ENCODE results near the gene CATSPER1.
"Not testable (repeated sequence)": the region's sequence is repeated elsewhere in the genome, so short reads cannot be mapped to it uniquely, and the experiment has no call there.

CATSPER1 gene

DNA sequence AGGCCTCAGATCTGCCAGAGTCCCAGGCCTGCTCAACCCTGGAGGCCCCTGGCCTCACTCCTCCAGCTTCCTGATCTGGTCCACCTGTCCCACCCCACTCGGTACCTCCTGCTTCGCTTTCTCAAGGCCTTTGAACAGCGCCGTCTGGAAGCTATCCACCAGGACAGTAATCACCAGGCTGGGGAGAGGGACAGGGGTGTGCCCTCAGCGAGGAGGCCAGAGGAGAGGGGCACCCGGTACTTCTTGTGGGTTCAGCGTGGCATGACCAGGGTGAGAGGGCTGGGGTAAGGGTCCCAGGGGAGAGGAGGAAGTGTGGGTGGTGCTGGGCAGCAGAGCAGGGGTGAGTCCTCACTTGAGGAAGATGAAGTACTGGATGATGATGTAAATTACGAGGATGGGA, 6.1 kb downstream of the CATSPER1 start:
- DNase-seq = no peak

DNA sequence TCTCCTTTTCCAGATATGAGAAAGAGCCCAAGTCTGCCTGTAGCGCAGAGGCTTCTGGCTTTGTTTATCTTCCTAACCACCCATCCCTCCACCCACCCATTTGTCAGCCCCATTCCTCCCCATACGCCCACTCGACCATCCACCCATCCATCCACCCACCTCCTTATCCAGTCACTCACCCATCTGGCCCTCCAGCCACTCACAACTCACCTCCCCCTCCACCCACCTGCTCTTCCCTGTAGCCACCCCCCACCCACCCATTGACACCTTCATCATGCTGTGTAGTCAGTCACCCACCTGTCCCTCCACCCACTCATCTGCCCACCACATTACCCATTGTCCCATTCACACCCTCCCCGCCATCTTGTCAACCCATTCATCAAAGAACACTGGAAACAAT, 9.0 kb downstream of the CATSPER1 start:
- DNase-seq = no peak

DNA sequence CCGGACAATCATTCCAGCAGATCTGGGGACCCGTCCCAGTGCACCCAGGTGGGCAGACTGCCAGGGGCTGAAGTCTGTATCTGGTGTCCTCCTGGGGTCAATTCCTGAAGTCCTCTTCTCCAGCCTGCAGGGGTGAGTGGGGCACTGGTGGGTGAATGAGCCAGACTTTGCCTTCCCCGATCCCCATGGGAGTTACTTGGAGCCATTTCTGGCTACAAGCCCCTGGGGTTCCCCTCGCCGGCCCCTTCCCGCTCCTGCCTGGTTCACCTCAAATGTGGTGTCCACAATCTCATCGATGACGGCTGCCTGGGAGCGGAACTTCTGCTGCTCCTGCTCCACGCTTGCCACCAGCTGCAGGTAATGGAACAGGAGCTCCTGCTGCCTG, 9.5 kb downstream of the CATSPER1 start:
- no peak for DNase-seq

DNA sequence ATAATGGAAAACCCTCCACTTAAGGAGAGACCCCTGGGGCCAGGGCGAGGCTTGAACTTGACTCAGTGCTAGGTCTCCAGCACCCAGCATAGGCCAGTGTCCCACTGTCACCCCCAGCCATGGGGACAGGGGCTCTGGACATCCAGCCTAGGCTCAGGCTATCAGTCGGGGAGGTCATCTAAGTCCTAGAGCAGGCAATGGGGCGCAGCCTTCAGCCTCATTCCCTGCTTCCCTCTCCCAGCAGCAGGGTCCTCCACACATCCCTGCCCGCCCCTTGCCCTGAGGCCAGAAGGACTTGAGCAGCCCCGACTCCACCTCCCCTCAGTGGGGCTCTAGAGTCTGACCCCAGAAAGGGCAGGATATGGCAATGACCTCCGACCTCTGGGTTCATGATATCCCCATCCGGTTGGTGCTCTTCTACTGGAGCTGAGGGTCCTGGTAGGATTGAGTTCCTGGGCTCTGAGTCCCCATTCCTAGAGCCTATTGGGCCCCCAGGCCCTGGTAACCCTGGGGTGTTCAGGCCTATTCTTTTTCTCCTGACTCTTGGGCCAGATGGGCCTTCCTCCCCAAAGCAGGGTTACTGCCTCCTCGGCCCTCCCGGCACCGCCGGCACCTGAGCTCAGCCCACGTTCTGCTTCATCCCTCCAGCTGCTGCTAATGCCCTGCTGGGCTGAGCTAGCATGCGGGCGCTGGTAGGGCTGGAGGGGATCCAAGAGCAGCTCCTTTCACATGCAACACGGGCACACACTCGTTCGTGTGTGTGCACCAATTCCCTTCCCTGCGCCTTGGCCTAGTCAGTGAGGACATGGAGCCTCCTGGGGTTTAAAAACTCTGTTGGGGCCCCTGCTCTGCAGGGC, 10.1 kb downstream of the CATSPER1 start:
- DNase-seq = no peak

DNA sequence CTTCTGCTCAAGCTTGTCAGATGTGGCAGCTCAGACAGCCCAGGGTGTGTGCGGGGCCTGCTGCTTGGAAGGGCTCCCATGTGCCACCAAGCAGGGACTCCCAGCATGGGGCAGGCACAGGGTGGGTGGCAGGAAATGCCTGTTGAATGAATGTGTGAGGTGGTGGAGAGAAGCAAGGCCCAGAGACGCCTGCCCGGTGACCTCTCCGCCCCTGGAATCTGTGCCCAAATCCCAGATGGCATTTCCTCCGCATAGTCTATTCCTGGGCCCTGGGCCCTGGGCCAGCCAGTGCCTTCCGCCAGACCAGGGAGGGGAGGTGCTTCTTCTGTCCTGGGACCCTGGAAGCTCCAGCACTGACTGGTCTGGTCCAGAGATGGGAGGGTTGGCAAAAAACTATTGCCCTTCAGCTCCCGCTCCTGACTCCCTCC, 10.8 kb downstream of the CATSPER1 start:
- DNase-seq = no peak

DNA sequence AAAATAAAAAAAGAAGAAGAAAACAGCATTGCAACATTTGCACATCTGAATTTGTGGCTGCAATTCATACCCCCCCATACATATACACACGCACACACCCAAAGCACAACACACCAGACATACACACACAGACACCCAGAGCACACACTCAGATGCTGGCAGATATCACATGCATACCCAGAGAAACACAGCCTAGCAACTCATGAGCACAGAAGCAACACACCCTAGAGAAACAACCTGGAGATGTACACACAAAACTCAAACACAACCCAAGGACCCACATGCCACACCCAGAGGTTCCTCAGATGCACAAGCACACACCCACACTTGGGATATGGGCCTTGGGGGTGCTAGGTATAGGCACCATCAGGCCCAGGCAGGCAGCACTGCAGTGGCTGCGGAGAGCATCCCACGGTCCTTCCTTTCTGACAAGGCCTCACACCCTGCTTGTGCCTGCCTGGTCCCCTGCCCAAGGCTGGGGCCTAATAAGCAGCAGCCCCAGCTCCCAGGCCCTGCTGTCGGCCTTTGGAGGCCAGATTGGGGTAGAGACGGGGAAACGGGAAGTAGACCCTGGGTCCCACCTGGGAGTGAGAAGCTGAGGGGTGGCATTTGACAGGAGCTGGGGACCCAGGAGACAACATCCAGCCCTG, 11.3 kb downstream of the CATSPER1 start:
- DNase-seq = no peak

DNA sequence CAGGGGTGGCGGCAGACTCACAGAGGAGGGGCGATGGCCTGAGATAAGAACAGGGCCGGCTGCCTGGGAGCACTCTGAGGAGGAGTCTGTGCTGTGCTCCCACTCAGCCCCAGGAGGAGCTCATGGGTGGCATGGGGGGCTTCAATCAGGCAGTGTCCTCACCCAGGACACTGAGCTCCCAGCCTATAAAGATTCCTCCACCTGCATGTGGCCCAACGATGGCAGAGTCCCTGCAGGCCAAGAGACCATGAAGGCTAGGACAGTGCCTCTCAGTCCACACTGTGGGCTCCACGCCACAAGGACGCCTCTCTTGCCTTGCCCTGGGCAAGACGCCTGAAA, 12.5 kb downstream of the CATSPER1 start:
- no peak for DNase-seq

DNA sequence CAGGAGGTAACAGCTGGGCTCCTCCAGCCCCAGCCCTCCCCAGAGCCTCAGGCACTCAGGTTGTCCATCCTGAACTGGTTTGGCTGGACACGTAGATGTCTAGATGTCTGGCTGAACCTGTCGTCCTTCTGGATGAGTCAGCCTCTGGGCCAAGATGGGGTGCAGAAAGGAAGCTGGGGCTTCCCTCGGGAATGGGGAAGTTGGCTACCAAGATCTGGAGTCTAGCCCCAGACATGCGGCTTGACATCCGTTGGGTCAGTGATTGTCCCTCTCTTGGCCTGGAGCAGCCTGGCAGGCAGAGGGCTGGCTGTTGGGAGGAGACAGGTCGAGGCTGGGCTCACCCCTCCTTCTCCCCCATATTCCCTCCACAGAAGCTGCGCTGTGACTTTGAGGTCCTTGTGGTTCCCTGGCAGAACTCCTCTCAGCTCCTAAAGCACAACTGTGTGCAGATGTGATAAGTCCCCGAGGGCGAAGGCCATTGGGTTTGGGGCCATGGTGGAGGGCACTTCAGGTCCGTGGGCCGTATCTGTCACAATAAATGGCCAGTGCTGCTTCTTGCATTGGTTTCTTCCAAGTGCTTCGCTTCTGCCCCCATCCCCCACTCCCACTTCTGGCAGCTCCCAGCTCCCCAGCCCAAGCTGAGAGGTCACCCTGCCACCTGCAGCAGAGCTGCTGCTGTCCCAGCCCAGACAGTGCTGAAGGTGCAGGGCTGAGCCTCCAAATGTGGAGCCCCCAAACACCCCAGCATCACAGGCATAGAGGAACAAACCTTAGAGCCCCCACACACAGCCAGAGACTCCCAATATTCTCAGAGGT, 13.1 kb downstream of the CATSPER1 start:
- DNase-seq = no peak

DNA sequence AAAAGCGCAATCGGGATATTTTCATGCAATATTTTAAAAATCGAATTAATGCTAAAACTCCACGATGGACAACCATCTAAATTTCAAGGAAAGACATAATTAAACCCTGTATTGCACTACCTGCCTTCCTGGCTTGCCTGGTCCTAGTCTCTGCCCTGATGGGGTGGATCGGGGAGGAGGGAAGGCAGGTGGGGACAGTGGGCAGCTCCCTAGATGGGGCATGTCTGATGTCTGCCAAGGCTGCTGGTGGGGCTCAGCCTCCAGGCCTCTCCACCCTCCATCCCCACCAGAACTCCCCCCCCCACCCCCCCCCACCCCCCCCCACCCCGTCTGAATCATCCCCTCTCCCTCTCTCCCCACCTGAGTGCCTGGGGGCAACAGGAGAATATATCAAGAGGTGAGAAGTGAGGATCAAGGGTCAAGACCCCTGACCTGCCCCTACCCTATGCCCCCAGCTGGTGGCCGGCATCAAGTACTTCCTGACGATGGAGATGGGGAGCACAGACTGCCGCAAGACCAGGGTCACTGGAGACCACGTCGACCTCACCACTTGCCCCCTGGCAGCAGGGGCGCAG, 13.8 kb downstream of the CATSPER1 start:
- no peak for DNase-seq

DNA sequence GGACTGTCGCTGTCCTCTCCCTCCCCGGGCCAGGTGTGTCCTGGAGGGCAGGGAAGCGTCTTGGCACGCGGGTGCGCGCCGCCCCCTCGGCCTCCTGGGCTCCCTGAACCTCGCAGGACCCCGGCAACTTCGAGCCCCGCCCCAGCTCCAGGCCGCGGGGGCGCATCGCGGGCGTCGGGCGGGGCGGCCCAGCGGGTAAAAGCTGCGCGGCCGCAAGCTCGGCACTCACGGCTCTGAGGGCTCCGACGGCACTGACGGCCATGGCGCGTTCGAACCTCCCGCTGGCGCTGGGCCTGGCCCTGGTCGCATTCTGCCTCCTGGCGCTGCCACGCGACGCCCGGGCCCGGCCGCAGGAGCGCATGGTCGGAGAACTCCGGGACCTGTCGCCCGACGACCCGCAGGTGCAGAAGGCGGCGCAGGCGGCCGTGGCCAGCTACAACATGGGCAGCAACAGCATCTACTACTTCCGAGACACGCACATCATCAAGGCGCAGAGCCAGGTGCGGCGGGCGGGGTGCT, 14.4 kb downstream of the CATSPER1 start, which contains the start of gene CST6:
TSS of gene CST6 (plus strand) at position 224 of the 519 bp plus-strand sequence. CDS start at position 261, 37 bp downstream.
- no peak for DNase-seq

DNA sequence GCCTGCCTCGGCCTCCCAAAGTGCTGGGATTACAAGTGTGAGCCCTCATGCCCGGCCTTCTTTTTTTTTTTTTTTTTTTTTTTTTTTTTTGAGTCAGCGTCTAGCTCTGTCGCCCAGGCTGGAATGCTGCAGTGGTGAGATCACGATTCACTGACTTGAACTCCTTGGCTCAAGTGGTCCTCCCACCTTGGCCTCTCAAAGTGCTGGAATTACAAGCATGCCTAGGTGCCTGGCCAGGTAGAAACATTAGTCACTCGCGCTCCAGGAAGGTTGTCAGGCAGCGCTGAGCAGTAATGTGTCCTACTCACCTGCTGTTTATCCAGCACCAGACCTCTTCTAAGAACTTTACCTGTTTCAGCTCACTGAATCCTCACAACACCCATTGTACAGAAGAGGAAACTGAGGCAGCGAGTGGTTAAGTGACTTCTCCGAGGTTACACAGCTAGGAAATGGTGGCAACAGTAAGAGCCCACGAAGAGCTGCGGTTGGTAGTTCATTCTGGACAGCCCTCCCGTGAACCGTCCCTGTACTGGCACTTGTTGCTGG, 15.0 kb downstream of the CATSPER1 start:
- no peak for DNase-seq

DNA sequence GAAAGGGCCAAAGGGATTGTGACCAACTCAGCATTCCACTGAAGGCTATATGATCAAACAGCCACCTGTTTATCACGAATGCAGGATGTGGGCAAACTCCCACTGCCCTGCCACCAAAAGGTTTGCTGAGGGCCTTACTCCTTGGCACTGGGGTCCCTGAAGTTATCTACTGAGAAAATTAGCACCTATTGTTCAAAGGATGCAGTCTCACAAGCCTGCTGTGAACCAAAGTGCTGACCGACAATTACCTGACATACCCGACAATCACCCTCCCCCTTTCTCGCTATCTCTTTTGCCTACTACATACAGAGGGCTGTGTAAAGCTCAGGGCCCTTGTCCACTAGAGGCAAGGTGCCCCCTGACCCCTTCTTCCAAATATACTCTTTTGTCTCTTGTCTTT, 16.2 kb downstream of the CATSPER1 start:
- not testable (repeated sequence) for DNase-seq

DNA sequence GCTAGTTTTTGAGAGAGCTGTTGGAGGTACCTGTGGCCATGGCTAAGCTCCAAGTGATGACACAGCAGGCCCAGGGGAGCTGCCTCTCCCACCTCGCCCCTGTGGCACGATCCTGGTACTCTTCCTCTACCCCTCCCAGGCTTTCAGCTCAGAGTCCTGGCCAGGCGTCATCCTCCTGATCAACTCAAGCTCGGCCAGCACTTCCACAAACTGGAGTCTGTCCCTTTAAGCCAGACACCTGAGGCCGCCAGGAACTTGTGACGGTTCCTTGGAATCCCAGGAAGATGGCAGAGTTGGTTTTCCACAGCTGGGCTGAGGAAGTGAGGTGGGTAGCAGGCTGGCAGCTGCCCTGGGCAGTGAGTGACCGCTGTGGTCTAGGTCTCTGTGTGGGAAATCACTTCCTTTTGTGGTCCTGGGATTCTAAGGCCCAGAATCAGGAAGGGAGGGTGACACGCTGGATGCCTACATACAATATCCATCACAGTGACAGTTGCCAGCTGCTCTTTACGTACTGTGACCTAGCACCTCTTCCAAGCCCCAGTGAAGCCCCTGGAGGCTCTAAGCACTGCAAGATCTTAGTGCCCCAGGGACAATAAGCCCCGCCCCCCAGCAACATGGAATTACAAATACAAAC, 17.7 kb downstream of the CATSPER1 start:
- DNase-seq = no peak

DNA sequence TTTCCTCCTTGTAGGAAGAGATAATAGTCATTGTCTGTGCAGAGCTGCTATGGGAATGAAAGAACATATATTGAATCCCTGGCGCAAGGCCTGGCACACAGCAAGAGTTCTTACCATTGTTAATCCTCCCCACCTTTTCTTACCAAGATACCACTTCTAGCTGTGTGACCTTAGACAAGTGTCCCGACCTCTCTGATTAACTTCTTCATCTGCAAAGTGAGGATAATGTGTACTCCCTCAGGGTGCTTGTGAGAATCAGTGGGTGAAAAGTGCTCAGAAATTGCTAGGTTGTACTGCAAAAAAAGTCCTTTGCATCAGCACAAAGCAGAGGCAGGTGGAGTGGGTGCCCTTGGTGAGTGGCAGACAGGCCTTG, 18.2 kb downstream of the CATSPER1 start:
- no peak for DNase-seq

DNA sequence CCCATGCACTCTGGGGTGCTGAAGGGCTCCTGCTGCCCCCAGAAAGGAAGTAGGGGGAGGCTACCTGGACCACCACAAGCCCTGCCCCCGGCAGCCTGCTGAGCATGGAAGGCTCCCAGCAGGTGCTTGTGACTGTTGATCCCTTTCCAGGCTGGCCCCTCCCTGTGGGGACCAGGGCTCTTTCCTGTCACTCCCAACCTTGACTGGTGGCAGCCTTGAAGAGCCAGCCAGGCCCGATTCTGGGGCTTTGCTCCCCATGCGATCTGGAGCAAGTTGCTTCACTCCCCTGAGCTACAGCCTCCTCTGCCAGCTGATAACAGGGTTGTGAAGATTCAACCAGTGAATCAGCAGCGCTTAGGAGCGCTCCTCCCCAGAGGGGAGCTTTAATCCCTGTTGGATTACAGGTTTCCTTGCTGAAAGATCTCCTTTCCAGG, 19.1 kb downstream of the CATSPER1 start:
- no peak for DNase-seq

DNA sequence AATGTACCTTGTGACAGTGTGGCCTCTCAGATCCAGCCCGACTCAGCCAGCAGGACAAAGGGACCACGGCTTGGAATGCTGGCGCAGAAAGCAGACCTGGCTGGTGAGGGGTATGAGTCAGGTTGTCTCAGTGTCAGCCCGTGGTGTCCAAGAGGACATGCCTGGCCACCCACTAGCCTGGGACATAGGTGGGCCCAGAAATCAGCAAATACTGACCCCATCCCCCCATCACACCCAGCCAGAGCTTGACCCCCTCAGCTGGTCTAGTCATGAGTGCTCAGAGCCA, 19.4 kb downstream of the CATSPER1 start:
- DNase-seq = no peak

DNA sequence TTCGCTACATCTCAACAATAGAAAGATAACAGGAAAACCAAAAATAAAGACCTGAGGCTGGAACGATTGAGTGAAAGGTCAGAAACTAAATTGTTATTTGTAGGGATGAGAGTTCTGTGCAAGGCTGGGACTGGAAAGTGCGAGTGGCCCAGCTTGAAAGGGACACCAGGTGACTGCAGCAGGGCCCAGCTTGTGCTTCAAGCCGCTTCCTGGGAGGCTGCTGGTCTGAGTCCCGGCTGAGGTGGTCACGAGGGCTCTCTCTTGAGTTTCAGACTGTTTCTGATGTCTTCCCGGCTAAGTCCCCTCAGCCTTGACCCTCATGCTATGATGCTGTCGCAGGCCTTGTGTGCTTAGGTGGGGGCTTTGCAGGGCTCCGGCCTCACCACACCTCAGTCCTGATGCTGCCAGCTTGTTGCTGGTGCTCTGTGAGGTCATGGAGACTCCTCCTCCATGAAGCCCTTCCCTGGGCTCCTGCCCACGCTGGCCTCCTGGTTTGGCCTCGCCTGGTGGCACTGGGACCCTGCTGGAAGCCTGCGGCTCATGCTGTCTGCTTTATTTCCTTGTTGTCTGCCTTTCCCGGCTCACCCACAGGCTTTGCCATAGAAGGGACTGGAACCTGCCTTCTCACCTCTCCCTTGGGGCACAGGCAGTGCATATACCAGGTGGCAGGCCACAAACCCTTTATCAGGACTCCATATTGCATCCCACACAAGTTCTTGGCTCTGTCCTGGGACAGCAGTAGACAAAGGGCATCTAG, 20.0 kb downstream of the CATSPER1 start:
- no peak for DNase-seq

DNA sequence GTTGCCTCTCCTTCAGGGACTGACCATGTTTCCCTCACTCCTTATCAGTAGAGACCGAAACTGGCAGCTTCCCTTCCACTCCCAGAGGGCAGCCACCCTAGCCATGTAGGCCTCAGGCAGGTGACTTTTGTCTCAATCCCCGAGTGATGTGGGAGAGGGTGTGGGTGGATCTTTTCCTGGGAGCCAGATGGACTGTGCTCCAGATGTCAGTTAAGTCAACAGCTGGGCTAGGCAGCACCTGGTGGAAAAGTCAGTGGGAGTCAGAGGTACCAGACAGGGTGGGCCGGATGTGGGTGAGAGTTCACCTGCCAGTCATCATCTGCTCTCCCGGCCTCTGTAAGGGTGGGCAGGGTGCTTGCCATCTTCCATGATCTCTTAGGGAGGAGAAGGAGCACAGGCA, 22.1 kb downstream of the CATSPER1 start:
- DNase-seq = no peak

DNA sequence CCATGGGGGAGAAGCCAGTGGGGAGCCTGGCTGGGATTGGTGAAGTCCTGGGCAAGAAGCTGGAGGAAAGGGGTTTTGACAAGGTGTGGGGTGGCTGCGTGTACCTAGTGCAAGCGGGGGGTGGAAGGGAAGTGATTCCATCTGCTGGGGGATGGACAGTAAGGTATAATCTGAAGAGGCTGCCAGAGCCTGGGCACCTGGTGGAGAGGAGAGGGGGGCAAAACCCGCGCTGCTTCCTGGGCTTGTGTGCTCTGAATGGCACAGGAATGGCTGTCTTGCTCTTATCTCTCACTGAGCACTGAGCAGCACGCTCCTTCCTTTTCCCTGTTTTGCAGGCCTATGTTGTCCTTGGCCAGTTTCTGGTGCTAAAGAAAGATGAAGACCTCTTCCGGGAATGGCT, 23.0 kb downstream of the CATSPER1 start:
- no peak for DNase-seq

DNA sequence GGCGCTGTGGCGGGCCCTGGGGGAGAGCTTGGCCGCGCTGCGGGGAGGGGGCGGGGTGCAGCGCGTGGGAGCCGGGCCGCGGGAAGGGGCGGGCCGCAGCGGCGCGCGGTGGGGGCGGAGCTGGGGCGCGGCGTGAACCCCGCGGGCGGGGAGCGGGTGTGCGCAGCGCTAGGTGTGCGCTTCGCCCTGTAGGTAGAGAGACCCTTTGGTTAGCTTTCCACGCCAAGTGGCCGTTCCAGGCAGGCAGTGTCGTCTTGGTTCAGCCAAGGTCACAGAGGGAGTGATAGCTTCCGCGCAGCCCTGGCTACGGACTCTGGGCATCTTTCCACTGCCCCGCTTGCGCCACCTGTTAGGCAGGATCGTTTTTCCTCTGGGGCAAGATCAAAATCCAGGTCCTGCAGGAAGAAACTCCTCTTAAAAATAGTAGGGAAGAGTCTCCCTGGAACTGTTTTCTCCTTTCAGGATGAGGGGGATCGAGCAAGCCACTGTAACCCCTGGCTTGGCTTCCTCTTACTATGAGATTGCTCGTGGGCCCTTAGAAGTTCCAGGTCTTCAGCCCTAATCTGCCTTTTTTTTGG, 23.5 kb downstream of the CATSPER1 start:
- DNase-seq = no peak

DNA sequence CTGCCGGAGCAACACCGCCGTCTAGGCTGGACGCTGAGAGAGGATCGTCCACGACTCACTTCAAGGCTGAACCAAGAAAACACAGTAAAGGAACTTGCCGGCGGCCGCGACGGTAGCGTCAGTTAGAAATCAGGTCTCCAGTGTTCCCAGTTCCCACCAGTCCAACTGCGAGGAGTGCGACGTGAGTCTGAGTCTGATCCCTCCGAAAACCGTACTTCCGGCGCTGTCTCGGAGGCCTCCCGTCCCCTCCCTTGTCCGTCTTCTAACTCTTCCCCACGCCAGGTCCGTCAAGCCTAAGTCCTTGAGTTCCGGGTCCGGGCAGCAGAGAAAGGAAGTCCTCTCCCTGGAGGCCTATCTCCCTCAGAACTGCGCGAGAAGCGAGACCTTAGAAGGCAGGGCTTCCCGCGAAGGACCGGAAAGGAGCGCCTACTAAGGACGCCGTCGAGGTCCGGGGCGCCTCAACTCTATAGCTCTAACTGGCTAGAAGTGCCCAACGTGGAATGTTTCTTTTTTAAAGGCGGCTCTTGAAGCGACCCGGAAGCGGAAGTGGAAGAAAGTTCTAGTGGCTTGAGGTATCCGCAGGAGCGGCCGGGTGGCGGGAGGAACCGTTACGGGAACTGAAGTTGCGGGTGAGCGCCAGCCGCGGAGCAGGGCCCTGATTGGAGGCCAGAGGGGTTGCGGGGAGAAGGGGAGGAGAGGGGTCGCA, 24.2 kb downstream of the CATSPER1 start, which contains the start of the genes BANF1 and EIF1AD:
TSS of gene BANF1 (plus strand) at position 562 of the 706 bp plus-strand sequence. CDS start 748 bp downstream, outside the sequence.
TSS of gene EIF1AD (minus strand) at position 216 of the 706 bp plus-strand sequence. CDS start 1,768 bp downstream, outside the sequence.
- DNase-seq = peak; percentile 91

Measured in activated T-cell treated with anti-CD3 and anti-CD28 coated beads, Interleukin-2, amount 50 U/mL, for 1 hour (primary cell).